ENCODE measurements around the gene CPLANE1. TPM values are rescaled to one million over a fixed set of nuclear protein-coding genes. Genes with fewer than 3 reads are reported as not detected.

The CPLANE1 gene
- total RNA-seq, 4 donors from 2014 or later = 18.1 to 67.7 (median 24.2) TPM

DNA sequence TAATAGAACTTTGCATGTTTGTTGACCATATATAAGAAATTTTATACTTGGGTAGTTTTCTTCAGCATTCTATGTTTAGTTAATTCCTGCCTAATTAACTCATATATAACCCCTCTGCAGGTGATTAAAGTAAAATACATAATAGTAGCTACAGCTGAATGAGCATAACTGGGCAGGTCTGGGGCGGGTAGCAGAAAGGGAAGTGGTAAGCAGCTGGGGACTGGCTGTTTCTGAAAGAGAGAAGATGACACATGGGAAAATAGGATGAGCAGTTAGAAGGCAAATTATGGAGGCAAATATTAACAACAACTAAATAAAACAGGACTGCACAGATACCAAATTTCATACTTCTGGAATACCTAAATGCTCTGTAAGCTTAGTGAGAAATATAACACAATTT, 128.1 kb downstream of the CPLANE1 start:
- no peak for TF ChIP-seq EP300 (IDR thresholded peaks at IDR 0.05; ENCODE audit: low read depth)
- intact Hi-C loops (cut with DNase I; ENCODE audit: low total_unique reads) = no loop called here
- 80% methylated on average over 1 of the region's 1 CpG for WGBS, 2 donors (ENCODE audit: low coverage in 1 of 2)
- no peak for DNase-seq
- Histone ChIP-seq H3K4me3 (no peak overlapping the region), H3K27ac (no peak overlapping the region), H3K36me3 (peaks cover 0 to 9% (median 0%) of the 10 kb centered on the region in 4 donors), H3K4me1 (no peaks in the 10 kb centered on the region), H3K27me3 (no peaks in the 10 kb centered on the region), H3K9me3 (no peaks in the 10 kb centered on the region)
- in situ Hi-C loops (cut with MboI; ENCODE audit: low pct_ligation_motif_present in 1 of 4, low pct_unique_long_range_greater_than_20kb in 1 of 4, low sequenced_read_pairs in 3 of 4) = no loop called here

DNA sequence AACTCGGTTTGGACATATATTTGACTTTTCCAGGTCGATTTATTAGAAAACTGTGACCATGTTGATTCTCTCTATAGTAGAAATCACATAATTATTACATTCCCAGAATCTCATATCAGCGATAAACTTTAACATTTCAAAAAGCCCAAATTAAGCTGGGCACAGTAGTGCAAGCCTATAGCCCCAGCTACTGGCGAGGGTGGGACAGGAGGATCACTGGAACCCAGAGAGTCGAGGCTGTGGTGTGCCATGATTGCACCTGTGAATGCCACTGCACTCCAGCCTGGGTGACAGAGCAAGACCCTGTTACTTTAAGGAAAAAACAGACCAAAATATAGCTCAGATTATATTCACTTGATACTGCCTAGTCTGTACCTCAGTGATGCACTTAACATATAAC, 128.9 kb downstream of the CPLANE1 start:
- WGBS, 2 donors (ENCODE audit: low coverage in 1 of 2) = 87 to 96% methylated on average over 4 to 5 of the region's 5 CpGs

DNA sequence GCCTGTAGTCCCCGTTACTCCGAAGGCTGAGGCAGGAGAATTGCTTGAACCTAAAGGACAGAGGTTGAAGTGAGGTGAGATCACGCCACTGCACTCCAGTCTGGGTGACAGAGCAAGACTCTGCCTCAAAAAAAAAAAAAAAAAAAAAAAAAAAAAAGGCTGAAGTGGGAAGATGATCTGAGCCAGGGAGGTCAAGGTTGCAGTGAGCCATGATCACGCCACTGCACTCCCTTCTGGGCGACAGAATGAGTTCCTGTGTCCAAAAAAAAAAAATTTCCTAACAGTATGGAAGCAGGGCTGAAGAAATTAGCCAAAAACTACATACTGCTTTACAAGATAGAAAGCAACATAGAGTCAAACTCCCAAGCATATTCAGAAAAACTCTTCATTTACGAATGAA, 132.8 kb downstream of the CPLANE1 start:
- in situ Hi-C loops (cut with MboI; ENCODE audit: low pct_ligation_motif_present in 1 of 4, low pct_unique_long_range_greater_than_20kb in 1 of 4, low sequenced_read_pairs in 3 of 4) = no loop called here
- no peaks in the 10 kb centered on the region for H3K27me3 ChIP-seq
- 98 to 100% methylated on average over 1 to 6 of the region's 6 CpGs for WGBS, 2 donors (ENCODE audit: low coverage in 1 of 2)

More for the DNA sequence above, 128.9 kb downstream of the CPLANE1 start:
- no peak for DNase-seq
- Histone ChIP-seq H3K27ac (no peak overlapping the region), H3K27me3 (no peaks in the 10 kb centered on the region), H3K4me3 (no peak overlapping the region), H3K9me3 (no peaks in the 10 kb centered on the region), H3K4me1 (no peaks in the 10 kb centered on the region), H3K36me3 (peaks cover 0 to 9% (median 0%) of the 10 kb centered on the region in 4 donors)
- intact Hi-C loops (cut with DNase I; ENCODE audit: low total_unique reads) = no loop called here
- TF ChIP-seq, protein P1, sequence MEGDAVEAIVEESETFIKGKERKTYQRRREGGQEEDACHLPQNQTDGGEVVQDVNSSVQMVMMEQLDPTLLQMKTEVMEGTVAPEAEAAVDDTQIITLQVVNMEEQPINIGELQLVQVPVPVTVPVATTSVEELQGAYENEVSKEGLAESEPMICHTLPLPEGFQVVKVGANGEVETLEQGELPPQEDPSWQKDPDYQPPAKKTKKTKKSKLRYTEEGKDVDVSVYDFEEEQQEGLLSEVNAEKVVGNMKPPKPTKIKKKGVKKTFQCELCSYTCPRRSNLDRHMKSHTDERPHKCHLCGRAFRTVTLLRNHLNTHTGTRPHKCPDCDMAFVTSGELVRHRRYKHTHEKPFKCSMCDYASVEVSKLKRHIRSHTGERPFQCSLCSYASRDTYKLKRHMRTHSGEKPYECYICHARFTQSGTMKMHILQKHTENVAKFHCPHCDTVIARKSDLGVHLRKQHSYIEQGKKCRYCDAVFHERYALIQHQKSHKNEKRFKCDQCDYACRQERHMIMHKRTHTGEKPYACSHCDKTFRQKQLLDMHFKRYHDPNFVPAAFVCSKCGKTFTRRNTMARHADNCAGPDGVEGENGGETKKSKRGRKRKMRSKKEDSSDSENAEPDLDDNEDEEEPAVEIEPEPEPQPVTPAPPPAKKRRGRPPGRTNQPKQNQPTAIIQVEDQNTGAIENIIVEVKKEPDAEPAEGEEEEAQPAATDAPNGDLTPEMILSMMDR (IDR thresholded peaks at IDR 0.05) = no peak
- TF ChIP-seq EP300 (IDR thresholded peaks at IDR 0.05; ENCODE audit: low read depth) = no peak
- no peak for TF ChIP-seq POLR2AphosphoS5 (IDR thresholded peaks at IDR 0.05)
- no peak for TF ChIP-seq POLR2A (IDR thresholded peaks at IDR 0.05)
- in situ Hi-C loops (cut with MboI; ENCODE audit: low pct_ligation_motif_present in 1 of 4, low pct_unique_long_range_greater_than_20kb in 1 of 4, low sequenced_read_pairs in 3 of 4) = no loop called here

DNA sequence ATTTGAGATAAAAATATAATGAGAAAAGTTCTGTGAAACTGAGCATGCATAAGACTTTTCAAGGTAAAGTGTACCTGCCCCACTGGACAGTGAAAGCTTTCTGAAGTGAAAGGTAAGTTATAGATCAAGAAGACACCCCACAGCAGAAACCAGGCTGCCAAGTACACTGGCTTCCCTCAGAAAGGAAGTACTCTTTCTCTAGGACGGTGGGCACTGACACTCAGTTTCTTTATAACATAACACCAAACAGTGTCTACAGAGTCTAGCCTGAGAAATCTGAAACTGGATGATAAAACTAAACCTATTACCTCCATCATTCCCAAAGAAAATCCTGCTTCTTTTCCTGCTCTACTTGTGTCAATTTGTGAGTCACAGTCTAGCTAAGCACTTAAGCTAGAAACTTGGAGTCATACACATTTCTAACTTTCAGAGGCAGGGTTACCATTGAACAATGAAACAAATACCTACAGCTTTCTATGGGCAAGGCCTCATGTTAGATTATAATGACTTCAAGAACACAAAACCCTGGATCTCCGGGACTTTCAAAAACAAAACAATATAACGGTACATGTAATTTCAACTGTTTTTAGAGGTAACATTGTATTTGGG, 136.7 kb downstream of the CPLANE1 start:
- Histone ChIP-seq H3K27ac (no peak overlapping the region), H3K36me3 (peaks cover 0 to 31% (median 7%) of the 10 kb centered on the region in 4 donors), H3K27me3 (no peaks in the 10 kb centered on the region), H3K4me1 (peaks cover 0 to 18% (median 6%) of the 10 kb centered on the region in 4 donors), H3K9me3 (no peaks in the 10 kb centered on the region), H3K4me3 (no peak overlapping the region)
- no peak for TF ChIP-seq POLR2AphosphoS5 (IDR thresholded peaks at IDR 0.05)
- no peak for TF ChIP-seq POLR2A (IDR thresholded peaks at IDR 0.05)
- no peak for TF ChIP-seq EP300 (IDR thresholded peaks at IDR 0.05; ENCODE audit: low read depth)
- TF ChIP-seq, protein P1 (IDR thresholded peaks at IDR 0.05) = no peak
- WGBS, 2 donors (ENCODE audit: low coverage in 1 of 2) = 82 to 95% methylated on average over 2 to 3 of the region's 3 CpGs
- DNase-seq = no peak
- in situ Hi-C loops (cut with MboI; ENCODE audit: low pct_ligation_motif_present in 1 of 4, low pct_unique_long_range_greater_than_20kb in 1 of 4, low sequenced_read_pairs in 3 of 4) (no loop called here), intact Hi-C loops (cut with DNase I; ENCODE audit: low total_unique reads) (no loop called here)

More for the DNA sequence above, 132.8 kb downstream of the CPLANE1 start:
- H3K4me1 ChIP-seq = peaks cover 0 to 8% (median 2%) of the 10 kb centered on the region in 4 donors
- no peak for DNase-seq
- H3K9me3 ChIP-seq = no peaks in the 10 kb centered on the region
- intact Hi-C loops (cut with DNase I; ENCODE audit: low total_unique reads) = no loop called here
- no peak overlapping the region for H3K4me3 ChIP-seq
- TF ChIP-seq, protein P1 (IDR thresholded peaks at IDR 0.05) = no peak
- TF ChIP-seq POLR2A (IDR thresholded peaks at IDR 0.05) = no peak
- TF ChIP-seq EP300 (IDR thresholded peaks at IDR 0.05; ENCODE audit: low read depth) = no peak
- TF ChIP-seq POLR2AphosphoS5 (IDR thresholded peaks at IDR 0.05) = no peak
- peaks cover 0 to 29% (median 7%) of the 10 kb centered on the region in 4 donors for H3K36me3 ChIP-seq
- no peak overlapping the region for H3K27ac ChIP-seq

All from transverse colon (tissue), 4 donors.